22Rv1 (cell line): ENCODE measurements around the gene CDNF.

Source experiments
- CTCF ChIP-seq: fragments of 450-650 bp; IDR thresholded peaks from 2 replicates; pipeline ENCODE4 v1.5.1; 2017; ENCODE audit warnings: mild to moderate bottlenecking
- ZFX ChIP-seq: fragments of 450-650 bp; IDR thresholded peaks from 2 replicates; pipeline ENCODE4 v1.6.1; 2017; ENCODE audit warnings: antibody characterized with exemption, borderline replicate concordance

- no peak for TF ChIP-seq CTCF
- no peak for TF ChIP-seq ZFX
These were observed 53.3 kb downstream of the CDNF start for GRCh38 chr10:14784459-14785055.
